Muscle layer of duodenum (tissue), 2 donors: Measurements from ENCODE around the gene RIMS1.

Source experiments
- H3K27ac ChIP-seq: one replicate; pipeline ENCODE4 v1.7.0; 2013; ENCODE audit warnings: mild to moderate bottlenecking, low read length
- H3K27me3 ChIP-seq: one replicate; pipeline ENCODE4 v1.7.0; 2013; ENCODE audit warnings: low read depth, mild to moderate bottlenecking, control low read depth, low read length
- H3K36me3 ChIP-seq, 2 donors: one replicate each; pipeline ENCODE4 v1.7.0; 2013; ENCODE audit warnings: low read length in 2 of 2, control low read depth in 1 of 2, mild to moderate bottlenecking in 1 of 2; ENCODE audit not compliant: insufficient read depth in 2 of 2, control insufficient read depth in 1 of 2
- H3K4me1 ChIP-seq, 2 donors: one replicate each; pipeline ENCODE4 v1.7.0; 2013; ENCODE audit warnings: low read length in 2 of 2, mild to moderate bottlenecking in 2 of 2, control low read depth in 1 of 2, moderate library complexity in 1 of 2; ENCODE audit not compliant: insufficient read depth in 2 of 2, control insufficient read depth in 1 of 2
- H3K4me3 ChIP-seq, 2 donors: one replicate each; pipeline ENCODE4 v1.7.0; 2013; ENCODE audit warnings: low read length in 2 of 2, low read depth in 1 of 2, mild to moderate bottlenecking in 1 of 2
- H3K9me3 ChIP-seq, 2 donors: one replicate each; pipeline ENCODE4 v1.7.0; 2013; ENCODE audit warnings: low read length in 2 of 2, control low read depth in 1 of 2, mild to moderate bottlenecking in 1 of 2; ENCODE audit not compliant: control insufficient read depth in 1 of 2
- donor health status: healthy.

Gene RIMS1

DNA sequence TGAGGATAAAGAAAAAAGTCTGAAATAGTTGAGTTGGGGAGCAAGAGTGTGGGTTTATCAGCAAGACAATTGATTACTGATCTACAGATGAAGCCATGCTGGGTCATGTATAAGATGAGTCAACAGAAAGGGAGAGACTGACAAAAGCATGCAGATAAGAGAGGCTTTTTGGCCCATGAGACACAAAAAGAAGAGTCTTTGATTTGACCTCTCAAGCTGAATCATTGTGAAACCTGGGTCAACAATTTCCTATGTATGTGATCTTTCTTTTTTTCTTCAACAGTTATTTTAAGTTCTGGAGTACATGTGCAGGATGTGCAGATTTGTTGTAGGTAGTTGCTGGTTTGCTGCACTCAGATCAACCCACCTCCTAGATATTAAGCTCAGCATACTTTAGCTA lies 15.9 kb downstream of the RIMS1 start:
- Histone ChIP-seq H3K4me3 (no peak overlapping the region), H3K27me3 (no peaks in the 10 kb centered on the region), H3K36me3 (no peaks in the 10 kb centered on the region), H3K9me3 (no peaks in the 10 kb centered on the region), H3K27ac (no peak overlapping the region), H3K4me1 (no peaks in the 10 kb centered on the region)

DNA sequence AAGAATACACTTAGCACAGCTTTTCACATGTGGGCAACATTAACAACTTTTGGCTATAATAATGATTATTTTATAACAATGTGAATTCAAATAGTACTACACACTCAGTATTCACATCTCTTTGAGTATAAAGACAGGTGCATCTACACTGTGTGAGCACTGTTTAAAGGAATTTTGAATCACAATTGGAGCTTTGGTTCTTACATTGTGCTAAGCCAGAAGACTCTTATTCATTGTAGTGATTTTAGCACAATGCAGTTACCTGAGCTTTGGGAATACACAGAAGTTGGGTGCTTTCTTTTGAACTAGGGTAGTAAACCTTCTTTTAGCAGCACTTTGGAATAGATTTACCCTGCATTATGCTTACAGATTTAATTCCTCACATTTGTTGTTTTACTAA lies 20.5 kb downstream of the RIMS1 start:
- H3K27me3 ChIP-seq: no peaks in the 10 kb centered on the region
- no peak overlapping the region for H3K4me3 ChIP-seq
- H3K27ac ChIP-seq: no peak overlapping the region
- no peaks in the 10 kb centered on the region for H3K36me3 ChIP-seq
- no peaks in the 10 kb centered on the region for H3K4me1 ChIP-seq
- no peaks in the 10 kb centered on the region for H3K9me3 ChIP-seq

DNA sequence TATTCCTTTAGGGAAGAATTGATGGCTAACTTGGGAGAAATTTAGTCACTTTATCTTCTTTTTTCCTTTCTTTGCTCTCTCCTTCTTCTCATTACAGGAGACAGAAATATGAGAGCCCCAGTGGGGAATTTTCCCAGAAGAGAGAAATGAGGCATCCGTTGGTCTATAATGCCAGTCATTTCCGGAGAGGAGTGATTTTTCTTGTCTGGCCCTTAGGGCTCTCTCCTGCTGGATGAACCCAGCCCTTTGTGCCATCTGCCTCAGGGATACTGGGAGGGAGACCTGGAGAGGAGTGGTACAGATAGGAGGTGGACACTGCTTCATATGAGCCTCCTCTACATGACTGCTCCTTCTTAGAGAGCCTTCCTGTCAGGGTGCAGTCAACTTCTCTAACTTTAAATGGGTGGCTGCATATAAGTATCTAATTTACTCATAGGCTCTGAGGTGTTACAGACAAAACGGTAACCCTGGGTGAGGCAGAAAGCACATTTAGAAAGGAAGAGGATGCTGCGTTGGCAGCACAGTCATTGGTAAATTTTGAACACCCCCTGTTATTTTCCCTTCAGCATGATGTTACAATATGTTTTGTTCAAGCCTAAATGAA lies 21.9 kb downstream of the RIMS1 start:
- Histone ChIP-seq H3K4me3 (no peak overlapping the region), H3K27me3 (no peaks in the 10 kb centered on the region), H3K9me3 (no peaks in the 10 kb centered on the region), H3K27ac (no peak overlapping the region), H3K36me3 (no peaks in the 10 kb centered on the region), H3K4me1 (no peaks in the 10 kb centered on the region)

DNA sequence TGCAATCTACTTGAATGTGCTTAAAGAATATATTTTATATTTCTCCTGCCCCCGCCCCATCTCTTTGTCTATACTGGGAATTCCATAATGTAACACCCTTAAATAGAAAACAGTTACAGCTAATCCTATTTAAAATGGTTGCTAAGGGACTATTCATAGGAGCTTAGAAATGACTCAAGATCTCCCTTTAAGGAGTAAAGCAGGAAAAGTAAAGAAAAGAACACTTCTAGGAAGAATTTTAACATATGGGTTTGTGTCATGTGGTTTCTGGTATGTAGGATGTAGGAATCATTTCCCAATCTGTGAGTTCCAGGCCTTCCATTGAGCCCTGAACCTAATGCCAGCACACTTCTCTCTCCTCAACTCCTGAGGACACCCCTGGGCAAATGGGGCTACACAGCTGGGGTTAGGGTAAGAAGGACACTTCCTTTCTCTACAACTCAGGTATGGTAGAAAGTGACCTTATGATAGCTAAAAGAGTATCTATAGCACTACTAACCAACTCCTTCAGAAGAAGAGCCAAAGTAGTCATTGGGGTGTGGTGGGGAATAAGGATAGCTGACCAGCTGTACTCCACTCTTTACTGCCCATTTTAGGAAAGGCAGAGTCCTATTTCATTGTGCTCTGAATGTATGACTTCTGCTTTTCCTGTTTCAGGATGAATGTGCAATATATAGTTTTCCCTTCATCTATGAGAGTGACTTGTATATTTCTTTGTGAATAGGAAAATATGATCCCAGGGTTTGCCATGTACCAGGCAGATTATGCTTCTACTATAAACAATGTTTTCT lies 27.3 kb downstream of the RIMS1 start:
- H3K27ac ChIP-seq: no peak overlapping the region

DNA sequence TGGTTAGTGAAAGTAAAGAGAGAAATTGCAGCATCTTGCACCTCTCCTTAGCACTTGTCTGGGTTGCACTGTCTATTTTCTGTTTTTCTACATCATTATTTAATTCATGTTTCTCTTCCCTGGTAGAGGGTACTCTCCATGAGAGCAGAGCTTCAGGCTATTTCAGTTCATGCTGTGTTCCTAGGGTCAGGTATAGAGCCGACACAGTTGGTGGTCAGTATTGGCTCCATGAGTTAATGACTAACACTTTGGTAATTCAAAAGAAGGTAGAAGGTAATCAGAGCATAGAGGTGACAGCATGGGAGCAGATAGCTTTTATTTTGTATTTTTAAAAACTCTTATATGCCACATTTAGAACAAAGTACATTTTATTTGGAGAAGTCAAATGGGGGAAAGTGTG lies 42.7 kb downstream of the RIMS1 start:
- no peaks in the 10 kb centered on the region for H3K36me3 ChIP-seq
- no peak overlapping the region for H3K4me3 ChIP-seq
- H3K27ac ChIP-seq: no peak overlapping the region
- H3K9me3 ChIP-seq: no peaks in the 10 kb centered on the region
- H3K27me3 ChIP-seq: no peaks in the 10 kb centered on the region
- no peaks in the 10 kb centered on the region for H3K4me1 ChIP-seq

More for the DNA sequence above, 27.3 kb downstream of the RIMS1 start:
- Histone ChIP-seq H3K4me1 (no peaks in the 10 kb centered on the region), H3K36me3 (no peaks in the 10 kb centered on the region), H3K4me3 (no peak overlapping the region), H3K27me3 (no peaks in the 10 kb centered on the region), H3K9me3 (no peaks in the 10 kb centered on the region)

DNA sequence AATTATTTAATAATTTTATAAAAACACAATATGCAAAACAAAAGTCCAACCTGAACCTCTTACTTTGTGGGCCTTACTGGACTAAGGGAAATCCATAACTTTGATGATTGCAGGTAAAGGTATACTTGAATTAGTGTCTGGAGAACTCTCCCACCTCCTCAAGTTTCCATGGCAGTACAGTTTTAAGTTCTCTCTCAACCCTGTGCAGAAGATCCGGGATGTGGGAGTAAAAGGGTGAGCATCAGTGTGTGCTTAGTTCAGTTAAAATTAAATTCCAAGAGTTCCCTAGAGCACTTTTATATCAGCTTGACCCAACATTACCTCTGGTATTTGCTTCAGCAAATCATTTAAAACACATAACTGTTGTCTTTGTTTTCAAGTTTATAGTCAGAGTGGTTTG lies 47.5 kb downstream of the RIMS1 start:
- no peak overlapping the region for H3K4me3 ChIP-seq
- H3K36me3 ChIP-seq: no peaks in the 10 kb centered on the region
- no peaks in the 10 kb centered on the region for H3K27me3 ChIP-seq
- H3K27ac ChIP-seq: no peak overlapping the region
- no peaks in the 10 kb centered on the region for H3K4me1 ChIP-seq
- H3K9me3 ChIP-seq: peaks cover 0 to 5% of the 10 kb centered on the region in 2 donors

DNA sequence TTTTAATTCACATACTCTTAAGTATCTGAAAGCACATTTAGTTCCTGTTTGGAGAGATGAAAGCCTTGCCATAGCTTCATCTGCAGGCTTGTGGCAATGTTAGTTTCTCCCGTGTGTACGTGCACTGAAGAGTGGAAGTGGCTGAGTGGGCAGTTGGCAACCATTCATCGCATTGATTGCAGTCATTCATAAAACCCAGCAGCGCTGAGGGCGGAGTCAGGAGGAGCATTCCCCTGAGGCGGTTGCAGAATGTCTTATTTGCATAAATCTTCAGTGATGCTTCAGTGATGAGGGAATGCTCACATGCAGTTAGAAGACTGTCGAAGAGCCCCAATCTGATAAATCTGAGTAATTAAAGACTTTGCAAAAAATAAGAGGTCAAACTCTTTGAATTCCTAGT lies 79.1 kb downstream of the RIMS1 start:
- Histone ChIP-seq H3K27me3 (no peaks in the 10 kb centered on the region), H3K36me3 (no peaks in the 10 kb centered on the region), H3K27ac (no peak overlapping the region), H3K9me3 (no peaks in the 10 kb centered on the region), H3K4me1 (no peaks in the 10 kb centered on the region), H3K4me3 (no peak overlapping the region)

DNA sequence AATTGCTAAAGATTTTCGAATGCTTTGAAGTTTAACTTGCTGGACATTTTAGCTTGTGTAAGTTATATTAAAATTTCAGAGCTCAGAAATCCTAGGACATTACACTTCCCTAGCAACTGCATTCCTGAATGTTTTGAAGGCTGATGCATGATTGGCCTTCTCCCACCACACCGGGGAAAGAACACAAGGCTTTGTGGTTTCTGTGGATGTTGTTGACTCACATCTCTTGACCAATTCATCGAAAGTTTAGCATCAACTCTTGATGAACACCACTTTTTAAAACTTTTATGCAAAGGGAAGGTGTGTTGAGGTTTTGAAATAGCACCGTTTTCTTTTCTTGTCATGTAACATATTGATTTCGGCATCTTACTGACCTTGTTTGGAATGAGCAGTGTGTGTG lies 81.1 kb downstream of the RIMS1 start:
- Histone ChIP-seq H3K36me3 (no peaks in the 10 kb centered on the region), H3K4me3 (no peak overlapping the region), H3K9me3 (no peaks in the 10 kb centered on the region), H3K4me1 (no peaks in the 10 kb centered on the region), H3K27ac (no peak overlapping the region), H3K27me3 (no peaks in the 10 kb centered on the region)

DNA sequence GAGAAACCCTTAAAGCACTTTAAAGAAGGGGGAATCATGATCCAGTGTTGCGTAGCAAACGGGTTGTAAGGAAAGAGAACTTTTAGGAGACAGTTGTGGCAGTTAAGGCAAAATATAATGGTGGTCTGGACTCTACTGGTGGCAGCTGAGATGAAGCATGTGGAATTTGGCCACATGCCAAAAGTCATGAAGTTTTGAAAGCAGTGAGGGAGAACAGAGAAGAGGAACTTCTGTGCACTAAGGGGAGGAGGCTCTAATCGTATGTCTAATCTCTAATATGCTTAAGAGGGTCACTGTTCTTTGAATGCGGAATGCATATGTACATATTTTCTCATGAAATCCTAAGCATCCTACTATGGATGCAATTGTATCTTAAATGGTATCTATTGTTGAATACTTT lies 91.5 kb downstream of the RIMS1 start:
- Histone ChIP-seq H3K27me3 (no peaks in the 10 kb centered on the region), H3K36me3 (no peaks in the 10 kb centered on the region), H3K4me1 (no peaks in the 10 kb centered on the region), H3K27ac (no peak overlapping the region), H3K4me3 (no peak overlapping the region), H3K9me3 (no peaks in the 10 kb centered on the region)

DNA sequence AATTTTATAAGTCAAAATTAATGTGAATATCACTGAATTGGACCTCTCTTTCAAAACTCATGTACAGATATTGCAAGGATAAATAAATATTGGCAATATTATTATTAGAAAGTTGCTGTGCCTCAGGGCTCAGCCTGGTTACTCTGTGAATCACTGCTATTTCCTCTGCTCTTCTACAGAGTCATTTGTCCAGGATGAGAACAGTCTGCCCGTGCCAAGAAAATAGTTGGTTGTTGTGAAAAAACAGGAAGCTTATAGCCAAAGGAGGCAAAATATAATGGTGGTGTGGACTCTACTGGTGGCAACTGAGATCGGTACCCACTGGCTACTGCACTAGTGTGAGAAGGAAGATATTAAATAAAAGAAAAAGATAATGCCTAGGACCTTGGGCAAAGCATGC lies 93.6 kb downstream of the RIMS1 start:
- no peak overlapping the region for H3K27ac ChIP-seq
- no peaks in the 10 kb centered on the region for H3K9me3 ChIP-seq
- H3K4me3 ChIP-seq: no peak overlapping the region
- no peaks in the 10 kb centered on the region for H3K27me3 ChIP-seq
- no peaks in the 10 kb centered on the region for H3K4me1 ChIP-seq
- H3K36me3 ChIP-seq: no peaks in the 10 kb centered on the region

DNA sequence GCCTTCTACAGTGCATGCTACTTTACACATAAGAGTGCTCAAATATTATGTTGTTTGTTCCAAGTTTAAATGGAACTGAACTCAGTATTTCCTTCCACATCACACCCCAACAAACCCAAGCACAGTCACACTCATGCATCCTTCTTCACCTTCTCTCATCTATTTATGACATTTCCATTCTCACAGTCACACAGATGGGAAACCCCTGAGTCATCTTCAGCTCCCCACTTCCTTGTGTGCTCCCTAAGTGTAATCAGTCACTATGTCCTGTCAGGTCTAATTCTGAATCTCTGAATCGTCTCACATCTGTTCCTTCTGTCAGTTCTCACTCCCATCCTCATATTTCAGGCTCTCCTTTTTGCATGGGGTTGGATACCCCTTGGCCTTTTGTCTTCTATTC lies 96.0 kb downstream of the RIMS1 start:
- Histone ChIP-seq H3K9me3 (no peaks in the 10 kb centered on the region), H3K4me1 (no peaks in the 10 kb centered on the region), H3K27ac (no peak overlapping the region), H3K27me3 (no peaks in the 10 kb centered on the region), H3K36me3 (no peaks in the 10 kb centered on the region), H3K4me3 (no peak overlapping the region)

DNA sequence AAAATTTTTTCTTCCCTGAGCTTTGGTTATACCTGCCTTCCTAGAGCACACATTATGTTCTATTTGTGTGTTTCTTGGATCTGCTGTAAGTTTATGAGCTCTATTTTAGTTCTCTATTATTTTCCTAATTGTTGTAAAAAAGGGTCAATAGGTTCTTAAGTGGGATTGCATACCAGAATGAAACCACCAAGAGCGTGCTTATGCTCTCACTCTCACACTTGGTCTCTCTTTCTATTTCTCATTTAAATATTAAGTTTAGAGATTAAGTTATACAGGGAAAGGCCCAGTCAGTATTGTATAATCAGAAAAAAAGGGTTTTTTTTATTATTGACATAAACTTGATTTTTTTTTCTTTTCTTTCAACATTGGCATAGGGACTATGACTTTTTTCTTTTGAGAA lies 96.8 kb downstream of the RIMS1 start:
- no peak overlapping the region for H3K4me3 ChIP-seq
- no peaks in the 10 kb centered on the region for H3K36me3 ChIP-seq
- no peaks in the 10 kb centered on the region for H3K9me3 ChIP-seq
- H3K27ac ChIP-seq: no peak overlapping the region
- no peaks in the 10 kb centered on the region for H3K4me1 ChIP-seq
- no peaks in the 10 kb centered on the region for H3K27me3 ChIP-seq
